SKM-1 treated with dmso at 0.1 percent for 144 hours (cell line): ENCODE measurements around the gene S100A2.

Experiments
- DNase-seq: peaks from one replicate; lab custom pipeline; 2025; ENCODE audit not compliant: unreplicated experiment; lab: John Stamatoyannopoulos, UW

S100A2 gene

GRCh38 chr1:153565529-153566374 is at the start of gene S100A2:
Gene S100A2, minus strand, starts transcription at chr1:153565844. Its CDS starts 1,967 bp downstream, at chr1:153563877.
- DNase-seq = peak; percentile 55

- no peak for DNase-seq
Observed at GRCh38 chr1:153615406-153615805, 49.8 kb upstream of the S100A2 start.

GRCh38 chr1:153614906-153615305 is 49.3 kb upstream of the S100A2 start:
- no peak for DNase-seq

GRCh38 chr1:153614189-153614900 is 48.7 kb upstream of the S100A2 start:
- no peak for DNase-seq

- DNase-seq = no peak
Observed at GRCh38 chr1:153613406-153613805, 47.8 kb upstream of the S100A2 start.

- DNase-seq = no peak
Observed at GRCh38 chr1:153612755-153613331, 47.2 kb upstream of the S100A2 start, which contains the start of gene S100A16. Gene S100A16, minus strand, starts transcription at chr1:153613137. Its CDS starts 4,986 bp downstream, at chr1:153608151.

- no peak for DNase-seq
Observed at GRCh38 chr1:153612111-153612754, 46.6 kb upstream of the S100A2 start.

- DNase-seq = no peak
Observed at GRCh38 chr1:153611356-153611755, 45.7 kb upstream of the S100A2 start.

- DNase-seq = no peak
Observed at GRCh38 chr1:153610811-153611301, 45.2 kb upstream of the S100A2 start.

GRCh38 chr1:153610334-153610733 is 44.7 kb upstream of the S100A2 start:
- peak; percentile 32 for DNase-seq

GRCh38 chr1:153609585-153609907 is 43.9 kb upstream of the S100A2 start:
- DNase-seq = no peak

GRCh38 chr1:153608742-153609584 is 43.3 kb upstream of the S100A2 start:
- peak; percentile 48 for DNase-seq

GRCh38 chr1:153608089-153608682 is 42.5 kb upstream of the S100A2 start:
- no peak for DNase-seq

- no peak for DNase-seq
Observed at GRCh38 chr1:153607381-153607780, 41.7 kb upstream of the S100A2 start.

- no peak for DNase-seq
Observed at GRCh38 chr1:153606194-153606593, 40.5 kb upstream of the S100A2 start.

GRCh38 chr1:153602749-153603148 is 37.1 kb upstream of the S100A2 start:
- no peak for DNase-seq

GRCh38 chr1:153599847-153600246 is 34.2 kb upstream of the S100A2 start:
- no peak for DNase-seq

- peak; percentile 98 for DNase-seq
Observed at GRCh38 chr1:153598309-153599172, 32.9 kb upstream of the S100A2 start.

- no peak for DNase-seq
Observed at GRCh38 chr1:153597206-153597605, 31.6 kb upstream of the S100A2 start.
